Endothelial cell of umbilical vein (primary cell): ENCODE measurements around the gene RAP1GAP2. TPM values are rescaled to one million over a fixed set of nuclear protein-coding genes. Genes with fewer than 3 reads are reported as not detected.

Experiments
- BruUV-seq: library from RNA; stranded (reverse); fragments of 400-500 nt; replicated peaks from 2 replicates; lab custom pipeline; 2021; lab: Mats Ljungman, UMichigan
- CTCF ChIA-PET: fragments of 300-600, 350-600 bp; sonication (Branson Sonifier 250); formaldehyde crosslinking; loops from one replicate; lab custom pipeline; 2021; ENCODE audit warnings: antibody characterized with exemption, inconsistent platforms; lab: Charles Lee
- POLR2A ChIA-PET: fragments of 300-600, 350-600 bp; sonication (Branson Sonifier 250); formaldehyde crosslinking; loops from one replicate; lab custom pipeline; 2021; ENCODE audit warnings: antibody characterized with exemption, inconsistent platforms; lab: Charles Lee
- DNase-seq: peaks from one replicate; pipeline ENCODE4 v3.0.0-alpha.2; 2011; ENCODE audit warnings: low read depth, low spot score
- FAIRE-seq: peaks from 2 replicates; lab custom pipeline; 2011; peaks lifted over from hg19 to GRCh38; lab: Jason Lieb, UNC
- H2AFZ ChIP-seq: 2 replicates; pipeline ENCODE4 v1.6.0; 2012; ENCODE audit warnings: low read depth, low read length, control low read depth, inconsistent platforms
- H3K27ac ChIP-seq: 2 replicates; pipeline ENCODE4 v1.5.1; 2011; ENCODE audit warnings: low read depth, mild to moderate bottlenecking, control low read depth, low read length, moderate library complexity; ENCODE audit not compliant: insufficient read depth
- H3K27me3 ChIP-seq, 2 experiments: 2 replicates each; pipeline versions ENCODE4 v1.6.0 to v1.6.1; 2011; ENCODE audit warnings: low read length in 2 of 2, mixed read lengths in 1 of 2; ENCODE audit not compliant: control insufficient read depth in 2 of 2, insufficient read depth in 2 of 2
- H3K36me3 ChIP-seq, 2 experiments: 2 replicates in 1 of 2; 3 replicates in 1 of 2; pipeline ENCODE4 v1.5.1; 2011; ENCODE audit warnings: low read length in 2 of 2, mild to moderate bottlenecking in 1 of 2, moderate library complexity in 1 of 2; ENCODE audit not compliant: control insufficient read depth in 2 of 2, insufficient read depth in 2 of 2; ENCODE audit errors: extremely low read depth in 1 of 2
- H3K4me1 ChIP-seq: 3 replicates; pipeline ENCODE4 v1.5.1; 2011; ENCODE audit warnings: mild to moderate bottlenecking, low read length; ENCODE audit not compliant: control insufficient read depth, insufficient read depth; ENCODE audit errors: extremely low read depth
- H3K4me2 ChIP-seq: 2 replicates; pipeline ENCODE4 v1.6.1; 2011; ENCODE audit warnings: low read length, control low read depth, mixed read lengths; ENCODE audit not compliant: insufficient read depth
- H3K4me3 ChIP-seq, 3 experiments: fragments of 200-600 bp in 1 of 3; sonication (generic), shearing (Covaris generic) in 1 of 3; replicated peaks in 1 of 3; 2 replicates each; pipeline ENCODE4 v1.5.1; 2011 to 2016; ENCODE audit warnings: control low read depth in 3 of 3, low read length in 3 of 3, mild to moderate bottlenecking in 2 of 3, inconsistent platforms in 1 of 3, low read depth in 1 of 3, moderate library complexity in 1 of 3; ENCODE audit not compliant: insufficient read depth in 1 of 3
- H3K79me2 ChIP-seq: 2 replicates; pipeline ENCODE4 v1.6.0; 2012; ENCODE audit warnings: low read length, inconsistent platforms; ENCODE audit not compliant: control insufficient read depth, insufficient read depth
- H3K9ac ChIP-seq: replicated peaks from 2 replicates; pipeline ENCODE3; 2011; ENCODE audit warnings: low read length, control low read depth; ENCODE audit not compliant: insufficient read depth; ENCODE audit errors: extremely low read depth
- H3K9me1 ChIP-seq: replicated peaks from 3 replicates; pipeline ENCODE4 v1.6.0; 2011; ENCODE audit warnings: mild to moderate bottlenecking, low read length; ENCODE audit not compliant: control insufficient read depth, insufficient read depth; ENCODE audit errors: extremely low read depth
- H3K9me3 ChIP-seq: replicated peaks from 2 replicates; pipeline ENCODE4 v1.5.1; 2012; ENCODE audit warnings: low read length, inconsistent platforms; ENCODE audit not compliant: control insufficient read depth, insufficient read depth
- H4K20me1 ChIP-seq: replicated peaks from 2 replicates; pipeline ENCODE3; 2011; ENCODE audit warnings: mild to moderate bottlenecking, low read length; ENCODE audit not compliant: control insufficient read depth, insufficient read depth; ENCODE audit errors: extremely low read depth
- EZH2 ChIP-seq: IDR thresholded peaks from 2 replicates; pipeline ENCODE4 v1.6.1; 2012; ENCODE audit warnings: borderline replicate concordance, low read depth, mild to moderate bottlenecking, moderate library complexity, low read length, inconsistent platforms; ENCODE audit not compliant: severe bottlenecking
- FOS ChIP-seq: IDR thresholded peaks from 2 replicates; pipeline ENCODE4 v1.6.1; 2011; ENCODE audit warnings: mild to moderate bottlenecking, low read length, moderate library complexity, borderline replicate concordance; ENCODE audit not compliant: insufficient read depth
- GATA2 ChIP-seq: IDR thresholded peaks from 2 replicates; pipeline ENCODE4 v1.7.0; 2011; ENCODE audit warnings: low read depth, mild to moderate bottlenecking, moderate library complexity, mixed read lengths, low read length; ENCODE audit not compliant: insufficient read length, insufficient read depth
- JUN ChIP-seq: IDR thresholded peaks from 2 replicates; pipeline ENCODE4 v1.6.1; 2011; ENCODE audit warnings: borderline replicate concordance, low read depth; ENCODE audit not compliant: insufficient read length, insufficient read depth
- MAX ChIP-seq: IDR thresholded peaks from 2 replicates; pipeline ENCODE4 v1.6.1; 2011; ENCODE audit not compliant: insufficient read depth, insufficient read length
- MYC ChIP-seq: IDR thresholded peaks from one replicate; pipeline ENCODE4 v1.6.1; 2011; ENCODE audit warnings: mild to moderate bottlenecking, low read depth, low read length
- POLR2A ChIP-seq: IDR thresholded peaks from 2 replicates; pipeline ENCODE4 v1.6.1; 2012; ENCODE audit warnings: low read depth, mild to moderate bottlenecking, control low read depth, low read length
- POLR2AphosphoS5 ChIP-seq: IDR thresholded peaks from 2 replicates; pipeline ENCODE4 v1.6.1; 2012; ENCODE audit warnings: low read depth, mild to moderate bottlenecking, control low read depth, low read length, moderate library complexity; ENCODE audit not compliant: insufficient read depth
- dilution Hi-C: fragments of 300-500 bp; cut with MboI; formaldehyde crosslinking; loops from one replicate; pipeline ENCODE4 v1.15.0; 2019; ENCODE audit warnings: low sequenced_read_pairs; ENCODE audit not compliant: extremely low pct_ligation_motif_present
- intact Hi-C: fragments of 100-400 bp; cut with micrococcal nuclease; formaldehyde crosslinking; loops from one replicate; pipeline ENCODE4 v1.10.0; 2022
- polyA plus RNA-seq, 4 experiments: library from polyadenylated mRNA; depleted of rRNA in 3 of 4; stranded (reverse) in 3 of 4; unstranded in 1 of 4; fragments of >200 nt; gene quantifications; 2 replicates each; pipeline versions ENCODE4 v1.2.1 to v1.2.3, GENCODE V29; 2011 to 2012; ENCODE audit warnings: missing spikeins in 1 of 4
- total RNA-seq: library from RNA; stranded (reverse); gene quantifications from 2 replicates; pipeline ENCODE4 v1.2.3, GENCODE V29; 2021

RAP1GAP2 gene
- total and polyA plus RNA-seq, 2 donors (not counting 3 experiments of a cell fraction or from before 2014, with no cell fraction given) = 1.4 to 3.6 TPM

GRCh38 chr17:3008336-3009288, 212.4 kb downstream of the RAP1GAP2 start:
- H3K79me2 ChIP-seq = no peaks in the 10 kb centered on the region
- H3K27me3 ChIP-seq = no peaks in the 10 kb centered on the region
- H3K4me1 ChIP-seq = peaks cover 11% of the 10 kb centered on the region
- H3K9ac ChIP-seq = no peak overlapping the region
- no peak overlapping the region for H3K27ac ChIP-seq
- ChIA-PET POLR2A (no interaction called here), CTCF (interaction anchor here (1.3 to 5.1 kb wide), 4 partner anchors 28 to 222 kb away, joined by 3 to 26 read pairs (median 4); no protein-coding TSS in a partner anchor)
- DNase-seq (no peak), FAIRE-seq (no peak)
- dilution Hi-C loops = no loop called here
- H3K4me2 ChIP-seq = no peak overlapping the region
- no peaks in the 10 kb centered on the region for H4K20me1 ChIP-seq
- H2AFZ ChIP-seq = no peak overlapping the region
- no peak for TF ChIP-seq MYC
- TF ChIP-seq POLR2A = no peak
- TF ChIP-seq JUN = no peak
- TF ChIP-seq EZH2 = no peak
- TF ChIP-seq MAX = no peak
- no peak for TF ChIP-seq GATA2
- TF ChIP-seq POLR2AphosphoS5 = no peak
- no peak for TF ChIP-seq FOS
- H3K36me3 ChIP-seq = no peaks in the 10 kb centered on the region
- H3K4me3 ChIP-seq = no peak overlapping the region
- no peaks in the 10 kb centered on the region for H3K9me1 ChIP-seq
- intact Hi-C loops = no loop called here
- H3K9me3 ChIP-seq = no peaks in the 10 kb centered on the region
- no TSS peak for BruUV-seq
